Calu3 (cell line): ENCODE results near the gene ERN1. TPM values are rescaled to one million over a fixed set of nuclear protein-coding genes. Genes with fewer than 3 reads are reported as not detected.

Experiments used
- BruUV-seq: library from RNA; stranded (reverse); fragments of 400-500 nt; replicated peaks from 2 replicates; lab custom pipeline; 2021; lab: Mats Ljungman, UMichigan
- CTCF ChIA-PET: fragments of 300-600 bp; sonication (Branson Sonifier 250); formaldehyde crosslinking; loops from one replicate; lab custom pipeline; 2022; ENCODE audit warnings: antibody characterized with exemption; lab: Charles Lee
- DNase-seq: peaks from one replicate; pipeline ENCODE4 v3.0.0; 2022
- H3K27ac Mint-ChIP-seq: one replicate; pipeline ENCODE4 v1.8.0; 2022; ENCODE audit warnings: mixed read lengths; ENCODE audit not compliant: unreplicated experiment
- H3K27me3 Mint-ChIP-seq: one replicate; pipeline ENCODE4 v1.8.0; 2022; ENCODE audit warnings: mixed read lengths; ENCODE audit not compliant: unreplicated experiment
- H3K36me3 Mint-ChIP-seq: one replicate; pipeline ENCODE4 v1.8.0; 2022; ENCODE audit warnings: mild to moderate bottlenecking, moderate library complexity, mixed read lengths; ENCODE audit not compliant: insufficient read depth, unreplicated experiment
- H3K4me1 Mint-ChIP-seq: one replicate; pipeline ENCODE4 v1.8.0; 2022; ENCODE audit warnings: mild to moderate bottlenecking, low read depth, mixed read lengths; ENCODE audit not compliant: unreplicated experiment
- H3K4me3 Mint-ChIP-seq: one replicate; pipeline ENCODE4 v1.8.0; 2022; ENCODE audit warnings: mild to moderate bottlenecking, low read depth, moderate library complexity, mixed read lengths; ENCODE audit not compliant: unreplicated experiment
- H3K9me3 Mint-ChIP-seq: one replicate; pipeline ENCODE4 v1.8.0; 2022; ENCODE audit warnings: low read depth, mixed read lengths; ENCODE audit not compliant: unreplicated experiment
- CTCF ChIP-seq: fragments of 200-600 bp; IDR thresholded peaks from one replicate; pipeline ENCODE4 v1.8.0; 2022; ENCODE audit warnings: antibody characterized with exemption; ENCODE audit not compliant: unreplicated experiment
- intact Hi-C: fragments of 100-400 bp; cut with micrococcal nuclease; formaldehyde crosslinking; loops from one replicate; pipeline ENCODE4 v1.10.0; 2022; ENCODE audit not compliant: unreplicated experiment
- total RNA-seq: library from RNA; stranded (reverse); gene quantifications from 2 replicates; pipeline ENCODE4 v1.2.3, GENCODE V29; 2022

Gene ERN1
- total RNA-seq, 1 experiment from 2014 or later: 16.5 TPM

GRCh38 chr17:64156670-64157069 lies 26.7 kb upstream of the ERN1 start:
- no peaks in the 10 kb centered on the region for H3K9me3 Mint-ChIP-seq
- no peak overlapping the region for H3K27ac Mint-ChIP-seq
- H3K4me1 Mint-ChIP-seq: peaks cover 14% of the 10 kb centered on the region
- CTCF ChIA-PET: interaction anchor here (0.6 kb wide), 1 partner anchor 195 kb away, joined by 4 read pairs; no protein-coding TSS in a partner anchor
- intact Hi-C loops: no loop called here
- no peaks in the 10 kb centered on the region for H3K36me3 Mint-ChIP-seq
- no TSS peak for BruUV-seq
- TF ChIP-seq CTCF: no peak
- no peak for DNase-seq
- H3K27me3 Mint-ChIP-seq: no peaks in the 10 kb centered on the region
- no peak overlapping the region for H3K4me3 Mint-ChIP-seq

GRCh38 chr17:64155751-64156544 lies 26.0 kb upstream of the ERN1 start:
- Mint-ChIP-seq H3K27me3 (no peaks in the 10 kb centered on the region), H3K4me3 (no peak overlapping the region), H3K4me1 (peaks cover 14% of the 10 kb centered on the region), H3K27ac (no peak overlapping the region), H3K9me3 (no peaks in the 10 kb centered on the region), H3K36me3 (no peaks in the 10 kb centered on the region)
- CTCF ChIA-PET: interaction anchor here (0.6 to 0.7 kb wide), 2 partner anchors 126 to 194 kb away, joined by 3 to 4 read pairs; no protein-coding TSS in a partner anchor
- BruUV-seq: no TSS peak
- no peak for TF ChIP-seq CTCF
- intact Hi-C loops: no loop called here
- peak; percentile 66 for DNase-seq

GRCh38 chr17:64155129-64155528 lies 25.2 kb upstream of the ERN1 start:
- BruUV-seq: no TSS peak
- Mint-ChIP-seq H3K4me3 (no peak overlapping the region), H3K27ac (no peak overlapping the region), H3K9me3 (no peaks in the 10 kb centered on the region), H3K27me3 (no peaks in the 10 kb centered on the region), H3K36me3 (no peaks in the 10 kb centered on the region), H3K4me1 (peaks cover 14% of the 10 kb centered on the region)
- DNase-seq: no peak
- intact Hi-C loops: no loop called here
- no peak for TF ChIP-seq CTCF
- CTCF ChIA-PET: no interaction called here

GRCh38 chr17:64154717-64155116 lies 24.8 kb upstream of the ERN1 start:
- DNase-seq: no peak
- H3K27ac Mint-ChIP-seq: no peak overlapping the region
- intact Hi-C loops: no loop called here
- BruUV-seq: no TSS peak
- H3K27me3 Mint-ChIP-seq: no peaks in the 10 kb centered on the region
- CTCF ChIA-PET: no interaction called here
- H3K9me3 Mint-ChIP-seq: no peaks in the 10 kb centered on the region
- H3K4me3 Mint-ChIP-seq: no peak overlapping the region
- H3K36me3 Mint-ChIP-seq: peaks cover under 1% of the 10 kb centered on the region
- no peak for TF ChIP-seq CTCF
- peaks cover 14% of the 10 kb centered on the region for H3K4me1 Mint-ChIP-seq
